Osteoblast (primary cell): ENCODE measurements around the gene DPM1. TPM values are rescaled to one million over a fixed set of nuclear protein-coding genes. Genes with fewer than 3 reads are reported as not detected.

ENCODE experiments used
- DNase-seq: peaks from one replicate; pipeline ENCODE4 v3.0.0; 2011; ENCODE audit warnings: low spot score, mixed read lengths; ENCODE audit not compliant: insufficient read length; ENCODE audit errors: missing footprints
- H2AFZ ChIP-seq: 2 replicates; pipeline ENCODE4 v1.6.0; 2011; ENCODE audit warnings: mild to moderate bottlenecking, low read length
- H3K27ac ChIP-seq: 2 replicates; pipeline ENCODE4 v1.5.1; 2011; ENCODE audit warnings: mild to moderate bottlenecking, low read depth, low read length, moderate library complexity
- H3K27me3 ChIP-seq: 2 replicates; pipeline ENCODE4 v1.6.0; 2012; ENCODE audit warnings: mild to moderate bottlenecking, control low read depth, inconsistent platforms, low read length, moderate library complexity; ENCODE audit not compliant: insufficient read depth
- H3K36me3 ChIP-seq: 2 replicates; pipeline ENCODE4 v1.5.1; 2011; ENCODE audit warnings: mild to moderate bottlenecking, low read length, control low read depth, moderate library complexity; ENCODE audit not compliant: insufficient read depth
- H3K4me1 ChIP-seq: 2 replicates; pipeline ENCODE4 v1.5.1; 2011; ENCODE audit warnings: mild to moderate bottlenecking, low read length, control low read depth, moderate library complexity; ENCODE audit not compliant: insufficient read depth
- H3K4me2 ChIP-seq: 2 replicates; pipeline ENCODE4 v1.6.0; 2011; ENCODE audit warnings: mild to moderate bottlenecking, low read length; ENCODE audit not compliant: insufficient read depth
- H3K4me3 ChIP-seq: fragments of 200-600 bp; sonication (generic); 3 replicates; pipeline ENCODE4 v1.5.1; 2012; ENCODE audit warnings: mild to moderate bottlenecking, low read length, inconsistent platforms; ENCODE audit not compliant: insufficient read depth
- H3K79me2 ChIP-seq: 2 replicates; pipeline ENCODE4 v1.6.0; 2012; ENCODE audit warnings: mild to moderate bottlenecking, low read length, control low read depth, inconsistent platforms; ENCODE audit not compliant: insufficient read depth
- H3K9me3 ChIP-seq: 2 replicates; pipeline ENCODE4 v1.5.1; 2011; ENCODE audit warnings: low read depth, low read length, control low read depth
- H4K20me1 ChIP-seq: 2 replicates; pipeline ENCODE4 v1.6.0; 2012; ENCODE audit warnings: mild to moderate bottlenecking, low read length, control low read depth; ENCODE audit not compliant: insufficient read depth
- total RNA-seq: library from RNA; depleted of rRNA; stranded (reverse); fragments of >200 nt; gene quantifications from 2 replicates; pipeline ENCODE4 v1.2.3, GENCODE V29; 2012
- TF ChIP-seq, protein P1 (sequence below): IDR thresholded peaks from 2 replicates; pipeline ENCODE4 v1.5.1; 2011; ENCODE audit warnings: mild to moderate bottlenecking, low read depth, low read length, moderate library complexity; ENCODE audit errors: extremely low read depth

Gene DPM1
- total RNA-seq, 1 donor, result 53.2 TPM

DNA sequence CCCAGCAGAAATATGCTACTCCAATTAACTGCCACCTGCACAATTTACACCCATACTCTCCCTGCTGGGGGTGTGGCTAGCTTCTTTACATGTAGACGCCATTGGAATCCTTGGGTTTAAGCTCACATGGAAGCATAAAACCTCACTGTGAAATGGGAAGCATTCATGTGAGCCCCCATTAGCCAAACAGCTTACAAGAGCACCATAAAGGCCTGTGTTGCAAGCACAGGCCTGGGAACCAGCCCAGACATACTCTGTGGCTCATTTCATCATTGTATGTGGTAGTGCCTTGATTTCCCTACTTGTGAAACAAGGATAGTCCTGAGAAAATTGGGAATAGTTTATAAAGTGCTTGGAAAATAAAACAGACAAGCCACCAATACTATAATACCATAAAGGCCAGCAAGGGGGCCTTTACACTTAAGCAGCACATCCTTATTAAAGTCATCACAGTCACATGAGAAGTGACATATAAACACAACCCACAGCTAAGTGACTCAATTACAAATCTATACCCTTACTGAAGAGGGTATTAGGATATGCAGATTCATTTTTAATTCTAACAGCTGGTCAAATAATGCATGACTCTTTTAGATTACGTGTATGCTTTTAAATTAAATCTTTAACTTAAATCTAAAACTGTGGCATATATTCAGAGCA is 33.9 kb downstream of the DPM1 start:
- Histone ChIP-seq H3K9me3 (no peaks in the 10 kb centered on the region), H3K36me3 (peaks cover 40% of the 10 kb centered on the region), H4K20me1 (peaks cover 90% of the 10 kb centered on the region), H2AFZ (no peak overlapping the region), H3K4me1 (peaks cover 29% of the 10 kb centered on the region), H3K4me2 (no peak overlapping the region), H3K27me3 (no peaks in the 10 kb centered on the region), H3K79me2 (peaks cover 100% of the 10 kb centered on the region), H3K27ac (peak overlapping the region; percentile 21), H3K4me3 (no peak overlapping the region)
- TF ChIP-seq, protein P1, sequence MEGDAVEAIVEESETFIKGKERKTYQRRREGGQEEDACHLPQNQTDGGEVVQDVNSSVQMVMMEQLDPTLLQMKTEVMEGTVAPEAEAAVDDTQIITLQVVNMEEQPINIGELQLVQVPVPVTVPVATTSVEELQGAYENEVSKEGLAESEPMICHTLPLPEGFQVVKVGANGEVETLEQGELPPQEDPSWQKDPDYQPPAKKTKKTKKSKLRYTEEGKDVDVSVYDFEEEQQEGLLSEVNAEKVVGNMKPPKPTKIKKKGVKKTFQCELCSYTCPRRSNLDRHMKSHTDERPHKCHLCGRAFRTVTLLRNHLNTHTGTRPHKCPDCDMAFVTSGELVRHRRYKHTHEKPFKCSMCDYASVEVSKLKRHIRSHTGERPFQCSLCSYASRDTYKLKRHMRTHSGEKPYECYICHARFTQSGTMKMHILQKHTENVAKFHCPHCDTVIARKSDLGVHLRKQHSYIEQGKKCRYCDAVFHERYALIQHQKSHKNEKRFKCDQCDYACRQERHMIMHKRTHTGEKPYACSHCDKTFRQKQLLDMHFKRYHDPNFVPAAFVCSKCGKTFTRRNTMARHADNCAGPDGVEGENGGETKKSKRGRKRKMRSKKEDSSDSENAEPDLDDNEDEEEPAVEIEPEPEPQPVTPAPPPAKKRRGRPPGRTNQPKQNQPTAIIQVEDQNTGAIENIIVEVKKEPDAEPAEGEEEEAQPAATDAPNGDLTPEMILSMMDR, result no peak
- no peak for DNase-seq

DNA sequence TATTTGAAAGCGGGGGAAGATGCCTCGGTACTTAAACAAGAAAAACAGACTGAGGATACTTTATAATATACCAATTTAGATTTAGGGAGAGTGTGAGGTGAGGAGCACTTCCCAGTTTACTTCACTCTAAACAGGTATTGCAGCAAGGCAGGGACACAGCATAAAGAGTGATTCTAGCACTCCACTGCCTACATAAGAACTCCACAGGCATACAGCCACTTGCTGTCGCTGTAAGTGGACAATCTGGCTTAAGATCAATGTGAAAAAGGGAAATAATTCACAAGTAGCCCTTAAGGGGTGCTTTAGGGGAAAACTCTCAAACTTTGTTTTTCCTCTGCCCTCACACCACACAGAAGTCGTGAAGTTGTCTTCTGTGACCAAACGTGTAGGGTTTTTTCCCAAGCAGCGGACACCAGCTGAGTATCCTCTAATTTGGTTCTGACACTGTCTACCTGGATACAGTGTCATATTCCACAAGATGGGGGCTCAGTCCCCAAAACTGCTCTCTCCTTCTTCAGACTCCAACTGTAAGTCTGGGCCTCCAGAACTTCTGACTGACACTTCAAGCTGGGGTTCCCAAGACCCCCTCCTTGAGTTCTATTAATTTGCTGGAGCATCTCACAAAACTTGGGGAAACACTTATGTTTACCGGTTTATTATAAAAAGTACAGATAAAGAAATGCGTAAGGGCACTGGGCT is 36.4 kb downstream of the DPM1 start:
- DNase-seq, result no peak
- Histone ChIP-seq H3K9me3 (no peaks in the 10 kb centered on the region), H3K79me2 (peaks cover 100% of the 10 kb centered on the region), H3K27ac (peak overlapping the region; percentile 46), H2AFZ (no peak overlapping the region), H3K4me1 (peaks cover 30% of the 10 kb centered on the region), H3K36me3 (peaks cover 21% of the 10 kb centered on the region), H4K20me1 (peaks cover 89% of the 10 kb centered on the region), H3K4me2 (no peak overlapping the region), H3K4me3 (no peak overlapping the region), H3K27me3 (no peaks in the 10 kb centered on the region)
- TF ChIP-seq, protein P1, result no peak

DNA sequence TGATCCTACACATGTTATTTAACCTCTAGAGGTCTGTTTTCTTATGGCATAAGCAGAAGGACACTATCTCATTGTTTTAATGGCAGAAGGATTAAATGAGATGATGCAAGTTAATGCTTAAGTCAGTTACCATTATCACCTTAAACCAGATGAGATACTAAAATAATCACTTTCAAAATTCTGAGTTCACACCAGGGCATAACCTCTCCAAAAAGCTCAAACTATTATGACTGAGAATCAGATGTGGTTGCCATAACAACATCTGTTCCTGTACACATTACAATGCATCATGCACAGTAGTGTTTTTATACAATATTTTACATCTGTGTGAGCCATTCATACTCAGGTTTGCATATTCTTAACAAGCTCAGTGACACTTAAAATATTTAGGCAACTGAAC is 37.3 kb downstream of the DPM1 start:
- Histone ChIP-seq H4K20me1 (peaks cover 92% of the 10 kb centered on the region), H3K36me3 (peaks cover 20% of the 10 kb centered on the region), H3K4me2 (no peak overlapping the region), H3K4me3 (no peak overlapping the region), H3K27me3 (no peaks in the 10 kb centered on the region), H3K79me2 (peaks cover 100% of the 10 kb centered on the region), H3K27ac (peak overlapping the region; percentile 46), H3K4me1 (peaks cover 40% of the 10 kb centered on the region), H2AFZ (no peak overlapping the region), H3K9me3 (no peaks in the 10 kb centered on the region)
- TF ChIP-seq, protein P1, result no peak
- DNase-seq, result no peak

DNA sequence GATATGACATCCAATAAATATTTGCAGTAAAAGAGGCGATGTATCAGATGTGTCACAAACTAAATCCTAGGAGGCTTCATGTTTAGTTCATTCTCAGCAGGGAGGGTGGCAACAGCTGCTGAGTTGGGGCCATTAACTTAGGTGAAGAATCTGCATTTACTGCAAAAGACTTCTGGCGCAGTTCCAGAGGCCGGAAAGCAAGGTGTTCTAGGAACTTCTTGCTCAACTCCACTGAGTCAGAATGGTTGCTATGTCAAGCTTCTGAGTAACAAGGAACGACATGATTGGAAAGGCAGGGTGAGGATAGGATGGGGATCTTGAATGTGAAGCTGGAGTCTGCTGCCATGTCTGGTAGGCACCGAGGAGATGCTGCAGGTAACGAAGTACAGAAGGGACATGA is 38.8 kb downstream of the DPM1 start:
- Histone ChIP-seq H3K4me2 (no peak overlapping the region), H3K27me3 (no peaks in the 10 kb centered on the region), H3K9me3 (no peaks in the 10 kb centered on the region), H2AFZ (no peak overlapping the region), H3K36me3 (peaks cover 11% of the 10 kb centered on the region), H4K20me1 (peaks cover 91% of the 10 kb centered on the region), H3K4me3 (no peak overlapping the region), H3K4me1 (peaks cover 54% of the 10 kb centered on the region), H3K79me2 (peaks cover 100% of the 10 kb centered on the region), H3K27ac (peak overlapping the region; percentile 18)
- no peak for DNase-seq
- TF ChIP-seq, protein P1, result no peak
